ENCODE data around the gene CAVIN1.
"Not testable (repeated sequence)": the region's sequence is repeated elsewhere in the genome, so short reads cannot be mapped to it uniquely, and the experiment has no call there.

The CAVIN1 gene

DNA sequence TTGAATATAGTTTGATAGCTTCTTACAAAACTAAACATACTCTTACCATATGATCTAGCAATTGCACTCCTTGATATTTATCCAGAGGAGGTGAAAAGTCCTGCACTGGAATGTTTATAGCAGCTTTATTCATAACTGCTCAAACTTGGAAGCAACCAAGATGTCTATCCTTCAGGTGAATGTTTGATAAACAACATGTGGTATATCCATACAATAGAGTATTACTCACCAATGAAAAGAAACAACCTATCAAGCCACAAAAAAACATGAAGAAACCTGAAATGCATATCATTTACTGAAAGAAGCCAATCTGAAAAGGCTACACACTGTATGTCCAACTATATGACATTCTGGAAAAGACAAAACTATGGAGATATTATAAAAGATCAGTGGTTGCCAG lies 50.9 kb downstream of the CAVIN1 start:
- TF ChIP-seq, protein P1, sequence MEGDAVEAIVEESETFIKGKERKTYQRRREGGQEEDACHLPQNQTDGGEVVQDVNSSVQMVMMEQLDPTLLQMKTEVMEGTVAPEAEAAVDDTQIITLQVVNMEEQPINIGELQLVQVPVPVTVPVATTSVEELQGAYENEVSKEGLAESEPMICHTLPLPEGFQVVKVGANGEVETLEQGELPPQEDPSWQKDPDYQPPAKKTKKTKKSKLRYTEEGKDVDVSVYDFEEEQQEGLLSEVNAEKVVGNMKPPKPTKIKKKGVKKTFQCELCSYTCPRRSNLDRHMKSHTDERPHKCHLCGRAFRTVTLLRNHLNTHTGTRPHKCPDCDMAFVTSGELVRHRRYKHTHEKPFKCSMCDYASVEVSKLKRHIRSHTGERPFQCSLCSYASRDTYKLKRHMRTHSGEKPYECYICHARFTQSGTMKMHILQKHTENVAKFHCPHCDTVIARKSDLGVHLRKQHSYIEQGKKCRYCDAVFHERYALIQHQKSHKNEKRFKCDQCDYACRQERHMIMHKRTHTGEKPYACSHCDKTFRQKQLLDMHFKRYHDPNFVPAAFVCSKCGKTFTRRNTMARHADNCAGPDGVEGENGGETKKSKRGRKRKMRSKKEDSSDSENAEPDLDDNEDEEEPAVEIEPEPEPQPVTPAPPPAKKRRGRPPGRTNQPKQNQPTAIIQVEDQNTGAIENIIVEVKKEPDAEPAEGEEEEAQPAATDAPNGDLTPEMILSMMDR (IDR thresholded peaks at IDR 0.05; ENCODE audit: low read depth, low read length, missing control alignments) = no peak
- no peak overlapping the region for H3K4me3 ChIP-seq (replicated peaks; ENCODE audit: low read depth, low read length)
- no peak for DNase-seq (ENCODE audit: extremely low read depth, low read depth)

DNA sequence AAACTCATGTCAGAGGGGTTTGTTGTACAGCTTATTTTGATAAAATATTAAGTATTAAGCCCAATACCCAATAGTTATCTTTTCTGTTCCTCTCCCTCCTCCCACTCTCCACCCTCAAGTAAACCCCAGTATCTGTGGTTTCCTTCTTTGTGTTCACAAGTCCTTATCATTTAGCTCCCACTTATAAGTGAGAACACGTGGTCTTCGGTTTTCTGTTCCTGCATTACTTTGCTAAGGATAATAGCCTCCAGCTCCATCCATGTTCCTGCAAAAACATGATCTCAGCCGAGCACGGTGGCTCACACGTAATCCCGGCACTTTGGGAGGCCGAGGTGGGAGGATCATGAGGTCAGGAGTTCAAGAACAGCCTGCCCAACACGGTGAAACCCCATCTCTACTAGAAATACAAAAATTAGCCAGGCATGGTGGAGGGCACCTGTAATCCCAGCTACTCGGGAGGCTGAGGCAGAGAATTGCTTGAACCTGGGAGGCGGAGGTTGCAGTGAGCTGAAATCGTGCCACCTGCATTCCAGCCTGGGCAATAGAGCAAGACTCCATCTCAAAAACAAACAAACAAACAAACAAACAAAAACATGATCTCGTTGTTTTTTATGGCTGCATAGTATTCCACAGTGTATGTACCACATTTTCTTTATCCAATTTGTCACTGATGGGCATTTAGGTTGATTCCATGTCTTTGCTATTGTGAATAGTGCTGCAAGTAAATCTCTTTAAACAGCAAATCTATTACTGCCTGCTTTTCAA lies 54.1 kb downstream of the CAVIN1 start:
- H3K4me3 ChIP-seq (replicated peaks; ENCODE audit: low read depth, low read length); DNase-seq (ENCODE audit: extremely low read depth, low read depth): not testable (repeated sequence)

DNA sequence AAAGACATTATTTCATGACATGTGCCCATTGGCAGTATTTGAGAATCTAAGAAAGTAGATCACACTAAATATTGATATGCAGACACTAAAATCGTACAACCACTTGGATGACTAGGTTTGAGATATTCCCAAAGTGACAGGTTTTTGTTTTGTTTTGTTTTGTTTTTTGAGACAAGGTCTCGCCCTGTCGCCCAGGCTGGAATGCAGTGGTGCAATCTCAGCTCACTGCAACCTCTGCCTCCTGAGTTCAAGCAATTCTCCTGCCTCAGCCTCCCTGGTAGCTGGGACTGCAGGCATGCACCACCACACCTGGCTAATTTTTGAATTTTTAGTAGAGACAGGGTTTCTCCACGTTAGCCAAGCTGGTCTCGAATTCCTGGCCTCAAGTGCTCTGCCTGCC lies 54.7 kb downstream of the CAVIN1 start:
- not testable (repeated sequence) for DNase-seq (ENCODE audit: extremely low read depth, low read depth)

DNA sequence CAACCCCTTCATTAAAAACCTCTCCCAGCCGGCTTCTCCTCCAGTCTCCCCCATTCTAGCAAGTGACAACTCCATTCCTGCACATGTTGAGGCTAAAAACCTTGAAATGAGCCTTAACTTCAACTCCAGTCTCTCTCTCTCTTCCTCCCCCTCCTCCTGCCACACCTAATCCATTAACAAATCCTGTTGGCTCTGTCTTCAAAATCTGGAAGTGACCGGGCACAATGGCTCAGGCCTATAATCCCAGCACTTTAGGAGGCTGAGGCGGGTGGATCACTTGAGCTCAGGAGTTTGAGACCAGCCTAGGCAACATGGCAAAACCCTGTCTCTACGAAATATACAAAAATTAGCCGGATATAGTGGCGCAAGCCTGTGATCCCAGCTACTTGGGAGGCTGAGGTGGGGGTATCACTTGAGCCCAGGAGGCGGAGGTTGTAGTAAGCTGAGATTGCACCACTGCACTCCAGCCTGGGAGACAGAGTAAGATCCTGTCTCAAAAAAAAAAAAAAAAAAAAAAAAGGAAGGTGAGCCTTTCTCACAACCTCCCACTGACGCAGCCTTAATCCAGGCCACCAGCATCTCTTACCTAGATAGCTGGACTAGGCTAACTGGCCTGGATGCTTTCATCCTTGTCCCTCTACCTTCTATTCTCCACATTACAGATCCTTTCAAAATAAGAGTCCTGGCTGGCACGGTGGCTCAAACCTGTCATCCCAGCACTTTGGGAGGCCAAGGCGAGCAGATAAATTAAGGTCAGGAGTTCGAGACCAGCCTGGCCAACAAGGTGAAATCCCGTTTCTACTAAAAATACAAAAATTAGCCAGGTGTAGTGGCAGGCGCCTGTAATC lies 56.7 kb downstream of the CAVIN1 start:
- not testable (repeated sequence) for H3K4me3 ChIP-seq (replicated peaks; ENCODE audit: low read depth, low read length)

More for the DNA sequence above, 54.7 kb downstream of the CAVIN1 start:
- H3K4me3 ChIP-seq (replicated peaks; ENCODE audit: low read depth, low read length) = not testable (repeated sequence)

DNA sequence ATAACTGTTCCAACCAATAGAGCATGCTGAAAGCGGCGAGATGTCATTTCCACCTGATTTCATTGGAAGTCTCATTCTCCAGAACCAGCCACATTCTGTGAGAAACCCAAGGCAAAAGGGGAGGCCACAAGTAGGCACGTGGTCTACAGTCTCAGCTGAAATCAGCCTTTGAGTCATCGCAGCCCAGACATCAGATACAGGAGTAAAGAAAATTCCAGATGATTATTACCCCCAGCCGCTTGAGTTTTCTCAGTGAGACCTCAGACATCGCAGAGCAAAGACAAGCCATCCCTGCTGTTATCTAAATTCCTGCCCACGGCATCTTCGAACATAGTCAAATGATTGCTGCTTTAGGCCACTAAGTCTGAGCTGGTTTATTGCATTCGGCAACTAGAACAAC lies 57.9 kb downstream of the CAVIN1 start:
- H3K4me3 ChIP-seq (replicated peaks; ENCODE audit: low read depth, low read length) = no peak overlapping the region
- TF ChIP-seq, protein P1 (IDR thresholded peaks at IDR 0.05; ENCODE audit: low read depth, low read length, missing control alignments) = no peak
- no peak for DNase-seq (ENCODE audit: extremely low read depth, low read depth)

More for the DNA sequence above, 56.7 kb downstream of the CAVIN1 start:
- not testable (repeated sequence) for DNase-seq (ENCODE audit: extremely low read depth, low read depth)

DNA sequence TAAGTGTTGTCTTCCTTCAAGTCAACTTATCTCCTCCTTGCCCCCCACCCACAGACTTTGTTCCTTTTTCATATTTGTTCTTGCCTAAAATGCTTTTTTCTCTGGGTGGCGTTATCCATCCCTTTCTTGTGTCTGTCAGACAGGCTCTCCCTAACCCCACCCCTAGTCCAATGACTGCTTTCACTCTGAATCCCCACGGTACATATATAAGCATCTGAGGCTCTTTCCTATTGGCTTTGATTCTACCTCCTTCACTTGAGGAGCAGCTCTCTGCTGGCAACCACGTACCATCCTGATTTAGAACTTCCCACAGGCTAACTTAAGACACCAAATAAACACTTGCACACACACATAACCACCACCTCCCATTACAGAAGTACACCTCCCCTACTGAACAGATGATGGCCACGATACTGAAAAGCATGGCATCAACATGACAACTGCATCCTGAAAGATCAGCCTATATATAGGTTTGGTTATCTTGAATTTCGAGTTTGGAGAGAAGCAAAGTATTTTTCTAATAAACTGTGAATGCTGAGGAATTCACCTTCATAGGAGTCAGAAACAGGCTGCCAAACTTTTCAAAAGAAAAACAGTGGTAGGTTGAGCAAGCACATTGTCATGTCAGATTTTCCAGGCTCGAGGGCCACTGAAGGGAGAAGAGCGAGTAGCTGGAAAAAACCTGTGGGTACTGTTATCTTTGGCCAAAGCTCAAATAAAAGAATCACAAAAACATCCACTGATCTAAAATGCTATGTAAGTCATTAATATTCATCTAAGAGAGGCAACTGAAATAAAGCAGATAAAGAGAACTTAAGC lies 59.1 kb downstream of the CAVIN1 start:
- H3K4me3 ChIP-seq (replicated peaks; ENCODE audit: low read depth, low read length) = no peak overlapping the region
- TF ChIP-seq, protein P1 (IDR thresholded peaks at IDR 0.05; ENCODE audit: low read depth, low read length, missing control alignments) = no peak
- no peak for DNase-seq (ENCODE audit: extremely low read depth, low read depth)

DNA sequence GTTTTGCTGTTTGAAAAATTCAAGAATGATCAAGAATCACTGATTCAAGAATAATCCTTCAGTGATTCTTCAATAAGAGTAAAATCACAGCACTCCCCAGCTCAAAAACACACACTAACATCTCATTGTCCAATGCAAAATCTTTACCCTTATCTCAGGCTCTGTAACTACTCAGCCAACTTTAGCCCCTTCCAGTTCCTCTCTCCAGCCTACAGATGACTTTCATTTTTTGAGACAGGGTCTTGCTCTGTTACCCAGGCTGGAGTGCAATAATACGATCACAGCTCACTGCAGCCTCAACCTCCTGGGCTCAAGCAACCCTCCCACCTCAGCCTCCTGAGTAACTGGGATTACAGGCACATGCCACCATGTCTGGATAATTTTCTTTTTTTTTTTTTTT lies 59.8 kb downstream of the CAVIN1 start:
- no peak overlapping the region for H3K4me3 ChIP-seq (replicated peaks; ENCODE audit: low read depth, low read length)
- no peak for DNase-seq (ENCODE audit: extremely low read depth, low read depth)
- TF ChIP-seq, protein P1 (IDR thresholded peaks at IDR 0.05; ENCODE audit: low read depth, low read length, missing control alignments) = no peak

All from HFF-Myc (cell line).